Ovary (tissue), 3 donors: ENCODE measurements around the gene VSIG10L.

Source experiments
- CTCF ChIP-seq, 3 donors: fragments of 450-650 bp in 2 of 3; fragments of 200-600 bp in 1 of 3; IDR thresholded peaks; one replicate each; pipeline versions ENCODE4 v1.5.1 to v1.8.0; 2016 to 2022; ENCODE audit warnings: antibody characterized with exemption in 3 of 3, mild to moderate bottlenecking in 1 of 3
- EP300 ChIP-seq: sonication (generic); formaldehyde crosslinking; IDR thresholded peaks from one replicate; pipeline ENCODE4 v1.6.1; 2017; ENCODE audit warnings: antibody characterized with exemption
- POLR2A ChIP-seq: fragments of 450-650 bp; IDR thresholded peaks from one replicate; pipeline ENCODE4 v1.6.1; 2017; ENCODE audit warnings: antibody characterized with exemption, mild to moderate bottlenecking, moderate library complexity
- donor health status: DM: no; HTN: no; CAD: no.

DNA sequence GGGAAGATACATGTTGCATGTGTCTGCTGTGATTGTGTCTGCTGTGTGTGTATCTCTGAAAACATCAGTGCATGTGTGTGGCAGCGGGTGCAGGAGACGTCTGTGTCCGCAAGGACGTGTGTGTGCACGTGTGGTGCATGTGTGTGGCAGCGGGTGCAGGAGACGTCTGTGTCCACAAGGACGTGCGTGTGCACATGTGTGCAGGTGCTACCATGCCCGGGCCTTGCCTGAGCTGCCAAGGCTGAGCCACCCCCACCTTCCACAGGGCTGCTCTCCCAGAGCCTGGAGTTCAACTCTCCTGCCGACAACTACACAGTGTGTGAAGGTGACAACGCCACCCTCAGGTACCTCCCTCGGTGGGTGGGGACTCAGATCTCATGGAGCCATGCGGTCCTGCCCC lies 20.1 kb downstream of the VSIG10L start:
- TF ChIP-seq CTCF (IDR thresholded peaks at IDR 0.05) = no peak
- TF ChIP-seq EP300 = no peak
- no peak for TF ChIP-seq POLR2A
